ENCODE data around the gene GPR12.
A peak's percentile ranks its signal among the peaks of the same experiment; 100 is the strongest.

The GPR12 gene

DNA sequence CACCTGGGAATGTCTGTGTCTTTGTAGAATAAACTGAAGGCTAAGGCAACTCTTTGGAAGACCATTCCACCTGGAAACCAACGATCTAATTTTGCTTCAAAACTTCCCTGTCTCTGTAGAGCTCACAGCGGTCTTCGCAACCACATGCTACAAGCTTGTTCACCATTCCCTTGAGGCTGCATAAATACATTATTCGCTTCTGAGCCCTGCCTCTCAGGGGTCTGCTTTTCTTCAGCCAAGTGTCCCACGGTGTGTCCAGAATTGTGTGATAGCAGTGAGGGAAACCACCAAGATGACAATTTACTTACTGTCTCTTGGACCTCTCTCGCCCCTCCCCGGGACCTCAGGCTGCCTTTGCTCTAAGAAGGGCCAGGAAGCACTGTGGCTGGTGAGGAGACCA is 51.1 kb downstream of the GPR12 start:
- FAIRE-seq (no peak), DNase-seq (ENCODE audit: insufficient read length, low spot score) (no peak)
- TF ChIP-seq POLR2A (IDR thresholded peaks at IDR 0.05; ENCODE audit: low read depth, low read length) (no peak), TAF1 (IDR thresholded peaks at IDR 0.05; ENCODE audit: low read depth, low read length) (no peak), PAX5 (IDR thresholded peaks at IDR 0.05; ENCODE audit: insufficient read depth, low read length, severe bottlenecking) (no peak), POU2F2 (IDR thresholded peaks at IDR 0.05; ENCODE audit: low read depth, low read length) (no peak), POLR2AphosphoS5 (IDR thresholded peaks at IDR 0.05; ENCODE audit: low read depth, low read length) (no peak)

DNA sequence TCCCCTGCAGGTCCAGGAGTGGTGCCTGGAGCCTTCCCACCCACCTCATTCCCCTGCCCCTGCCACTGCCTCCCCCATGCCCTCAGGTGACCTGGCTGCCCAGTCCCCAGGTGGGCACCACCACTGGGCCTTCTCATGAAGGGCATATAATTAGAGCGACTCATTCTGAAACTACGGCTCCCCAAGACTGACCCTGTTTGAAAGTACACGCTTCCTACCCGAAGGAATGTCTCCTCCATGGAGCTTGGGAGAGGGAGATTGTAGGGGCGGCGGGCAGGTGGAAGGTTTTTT is 52.6 kb downstream of the GPR12 start:
- FAIRE-seq, result no peak
- no peak for TF ChIP-seq POLR2A (IDR thresholded peaks at IDR 0.05; ENCODE audit: low read depth, low read length)
- no peak for TF ChIP-seq POLR2AphosphoS5 (IDR thresholded peaks at IDR 0.05; ENCODE audit: low read depth, low read length)
- TF ChIP-seq PAX5 (IDR thresholded peaks at IDR 0.05; ENCODE audit: insufficient read depth, low read length, severe bottlenecking), result no peak
- TF ChIP-seq SPI1 (IDR thresholded peaks at IDR 0.05; ENCODE audit: low read depth, low read length), result no peak
- no peak for TF ChIP-seq POU2F2 (IDR thresholded peaks at IDR 0.05; ENCODE audit: low read depth, low read length)
- TF ChIP-seq TAF1 (IDR thresholded peaks at IDR 0.05; ENCODE audit: low read depth, low read length), result no peak
- no peak for DNase-seq (ENCODE audit: insufficient read length, low spot score)

DNA sequence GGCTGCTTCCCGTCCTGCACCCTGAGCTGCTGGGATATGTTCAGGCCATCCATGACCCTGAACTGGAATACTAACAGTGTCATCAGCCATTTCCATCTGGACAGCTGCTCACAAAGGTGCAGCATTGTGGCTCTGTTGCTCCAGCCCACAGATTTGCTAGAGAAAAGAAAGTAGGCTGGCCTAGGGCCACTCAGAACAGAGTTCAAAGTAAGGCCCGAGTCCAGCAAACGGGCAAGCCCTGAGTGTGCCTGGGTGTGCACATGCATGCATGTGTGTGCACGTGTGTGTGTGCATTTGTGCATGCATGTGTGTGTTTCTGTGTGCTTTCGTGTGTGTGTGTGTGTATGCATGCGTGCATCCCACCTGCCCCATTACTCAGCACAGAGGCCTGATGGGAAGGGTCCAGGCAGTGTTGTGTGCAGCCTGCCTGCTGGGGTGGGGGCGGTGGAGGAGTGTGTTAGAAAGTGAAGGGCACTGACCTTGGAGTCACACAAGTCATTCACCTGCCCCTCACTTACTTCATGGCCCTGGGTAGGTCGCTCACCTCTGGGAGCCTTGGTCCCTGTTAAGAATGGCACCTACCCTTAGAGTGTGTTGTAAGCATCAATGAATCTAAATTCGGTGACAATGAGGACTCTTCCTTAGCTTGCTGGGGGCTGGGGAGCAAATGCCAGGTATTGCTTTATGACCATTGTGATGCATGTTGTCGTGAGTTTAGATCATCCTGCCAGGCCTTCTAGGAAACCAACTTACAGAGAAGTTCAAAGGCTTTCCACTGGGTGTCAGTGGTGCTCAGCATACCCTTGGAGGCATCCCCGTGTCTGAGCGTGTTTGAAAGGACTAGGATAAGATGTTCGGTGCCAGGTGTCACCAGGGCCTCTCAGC is 53.2 kb downstream of the GPR12 start:
- peak; percentile 30 for DNase-seq (ENCODE audit: insufficient read length, low spot score)
- FAIRE-seq, result peak; percentile 38
- no peak for TF ChIP-seq POLR2A (IDR thresholded peaks at IDR 0.05; ENCODE audit: low read depth, low read length)
- no peak for TF ChIP-seq SPI1 (IDR thresholded peaks at IDR 0.05; ENCODE audit: low read depth, low read length)
- no peak for TF ChIP-seq POU2F2 (IDR thresholded peaks at IDR 0.05; ENCODE audit: low read depth, low read length)
- no peak for TF ChIP-seq TAF1 (IDR thresholded peaks at IDR 0.05; ENCODE audit: low read depth, low read length)
- no peak for TF ChIP-seq PAX5 (IDR thresholded peaks at IDR 0.05; ENCODE audit: insufficient read depth, low read length, severe bottlenecking)
- no peak for TF ChIP-seq POLR2AphosphoS5 (IDR thresholded peaks at IDR 0.05; ENCODE audit: low read depth, low read length)

DNA sequence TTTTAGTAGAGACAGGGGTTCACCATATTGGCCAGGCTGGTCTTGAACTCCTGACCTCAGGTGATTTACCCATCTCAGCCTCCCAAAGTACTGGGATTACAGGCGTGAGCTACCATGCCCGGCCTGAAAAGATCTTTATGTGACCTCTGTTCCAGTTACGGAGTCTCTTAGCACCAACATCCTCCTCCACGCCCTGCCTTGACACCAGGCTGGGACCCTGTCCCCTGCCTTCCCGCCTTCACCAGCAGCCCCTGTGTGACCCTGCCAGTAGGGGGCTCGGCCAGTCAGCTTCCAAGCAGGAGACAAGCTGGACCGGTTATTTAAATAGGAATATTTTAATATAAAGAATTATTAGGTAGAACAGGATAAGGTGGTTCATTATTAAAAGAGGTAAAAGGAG is 54.2 kb downstream of the GPR12 start:
- no peak for FAIRE-seq
- no peak for TF ChIP-seq PAX5 (IDR thresholded peaks at IDR 0.05; ENCODE audit: insufficient read depth, low read length, severe bottlenecking)
- no peak for DNase-seq (ENCODE audit: insufficient read length, low spot score)

DNA sequence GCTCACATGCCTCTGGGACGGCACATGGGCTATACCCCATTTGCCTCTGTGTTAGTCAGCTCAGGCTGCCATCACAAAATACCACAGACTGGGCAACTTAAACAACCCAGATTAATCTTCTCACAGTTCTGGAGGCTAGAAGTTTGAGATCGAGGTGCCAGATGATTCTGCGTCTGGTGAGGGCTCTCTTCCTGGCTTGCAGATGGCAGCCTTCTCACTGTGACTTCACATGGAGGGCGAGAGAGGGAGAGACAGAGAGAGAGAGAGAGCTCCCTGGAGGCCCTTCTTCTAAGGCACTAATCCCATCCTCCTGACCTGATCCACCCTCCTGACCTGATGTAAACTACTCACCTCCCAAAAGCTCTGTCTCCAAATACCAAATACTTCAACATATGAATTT is 55.0 kb downstream of the GPR12 start:
- FAIRE-seq, result no peak
- no peak for DNase-seq (ENCODE audit: insufficient read length, low spot score)
- TF ChIP-seq SPI1 (IDR thresholded peaks at IDR 0.05; ENCODE audit: low read depth, low read length), result no peak
- TF ChIP-seq POLR2A (IDR thresholded peaks at IDR 0.05; ENCODE audit: low read depth, low read length), result no peak
- TF ChIP-seq POU2F2 (IDR thresholded peaks at IDR 0.05; ENCODE audit: low read depth, low read length), result no peak
- TF ChIP-seq TAF1 (IDR thresholded peaks at IDR 0.05; ENCODE audit: low read depth, low read length), result no peak
- no peak for TF ChIP-seq POLR2AphosphoS5 (IDR thresholded peaks at IDR 0.05; ENCODE audit: low read depth, low read length)
- TF ChIP-seq PAX5 (IDR thresholded peaks at IDR 0.05; ENCODE audit: insufficient read depth, low read length, severe bottlenecking), result no peak

Data from GM12891 (cell line).